ENCODE measurements around the gene B9D2. TPM values are rescaled to one million over a fixed set of nuclear protein-coding genes. Genes with fewer than 3 reads are reported as not detected.
A peak's percentile ranks its signal among the peaks of the same experiment; 100 is the strongest.

Gene B9D2
- polyA plus RNA-seq, 3 donors, result 12.2 to 32.5 (median 25.1) TPM

DNA sequence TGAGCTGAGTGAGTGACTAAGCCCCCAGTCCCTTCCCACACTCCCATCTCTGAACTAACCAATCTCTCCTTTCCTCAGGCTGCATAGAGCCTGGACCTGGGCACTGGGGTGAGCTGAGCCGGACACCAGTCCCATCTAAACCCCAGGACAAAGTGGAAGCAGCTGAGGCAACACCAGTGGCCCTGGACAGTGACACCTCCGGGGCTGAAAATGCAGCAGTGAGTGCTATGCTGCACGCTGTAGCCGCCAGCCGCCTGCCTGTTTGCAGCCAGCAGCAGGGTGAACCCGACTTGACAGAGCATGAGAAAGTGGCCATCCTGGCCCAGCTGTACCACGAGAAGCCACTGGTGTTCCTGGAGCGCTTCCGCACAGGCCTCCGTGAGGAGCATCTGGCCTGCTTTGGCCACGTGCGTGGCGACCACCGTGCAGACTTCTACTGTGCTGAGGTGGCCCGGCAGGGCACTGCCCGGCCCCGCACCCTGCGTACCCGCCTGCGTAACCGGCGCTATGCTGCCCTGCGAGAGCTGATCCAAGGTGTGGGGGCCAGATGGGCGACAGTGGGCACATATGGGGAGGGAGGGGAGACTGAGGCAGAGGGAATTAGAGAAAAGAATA, 47.5 kb downstream of the B9D2 start:
- Histone ChIP-seq H3K27ac (ENCODE audit: low read depth in 1 of 2, low read length in 2 of 2) (no peak overlapping the region), H3K79me2 (ENCODE audit: insufficient read depth, low read length) (peaks cover 59% of the 10 kb centered on the region), H3K4me3 (replicated peaks in 1 of 3; ENCODE audit: low read depth in 2 of 3, low read length in 3 of 3) (no peak overlapping the region), H3K9me3 (replicated peaks in 1 of 2; ENCODE audit: control insufficient read depth in 1 of 2, insufficient read depth in 1 of 2, low read length in 2 of 2) (no peaks in the 10 kb centered on the region), H4K20me1 (ENCODE audit: insufficient read depth, low read length) (peaks cover 96% of the 10 kb centered on the region), H3K4me1 (ENCODE audit: control insufficient read depth in 1 of 2, insufficient read depth in 2 of 2, low read length in 2 of 2) (peaks cover 4 to 11% of the 10 kb centered on the region in 2 donors), H3K36me3 (replicated peaks in 1 of 2; ENCODE audit: control insufficient read depth in 1 of 2, insufficient read depth in 2 of 2, low read length in 2 of 2) (peaks cover 61 to 90% of the 10 kb centered on the region in 2 donors), H3K9ac (ENCODE audit: insufficient read depth, low read length, poor library complexity, severe bottlenecking) (no peak overlapping the region), H3K27me3 (ENCODE audit: control insufficient read depth in 2 of 2, insufficient read depth in 2 of 2, low read length in 2 of 2) (no peaks in the 10 kb centered on the region), H2AFZ (ENCODE audit: insufficient read depth, low read depth, low read length, poor library complexity, severe bottlenecking) (no peak overlapping the region), H3K4me2 (replicated peaks; ENCODE audit: extremely low read depth, low read length, poor library complexity, severe bottlenecking) (no peak overlapping the region)
- intact Hi-C loops (cut with micrococcal nuclease), result loop anchor here in 1 of 2 donors (5.0 kb wide), 1 partner anchor 36 kb away; the partner anchor contains the start of gene TGFB1
- no peak for DNase-seq
- Mint-ChIP-seq H3K4me1 (peaks cover 22% of the 10 kb centered on the region), H3K4me3 (no peak overlapping the region), H3K27me3 (ENCODE audit: low read depth in 3 of 3) (no peaks in the 10 kb centered on the region), H3K27ac (peak overlapping the region in 4 of 7 donors; percentile 15 to 51 (median 32)), H3K36me3 (peaks cover 70 to 95% of the 10 kb centered on the region in 2 donors), H3K9me3 (no peaks in the 10 kb centered on the region)
- WGBS (ENCODE audit: insufficient coverage), result 98% methylated on average over 24 of the region's 24 CpGs
- TF ChIP-seq, protein P1, sequence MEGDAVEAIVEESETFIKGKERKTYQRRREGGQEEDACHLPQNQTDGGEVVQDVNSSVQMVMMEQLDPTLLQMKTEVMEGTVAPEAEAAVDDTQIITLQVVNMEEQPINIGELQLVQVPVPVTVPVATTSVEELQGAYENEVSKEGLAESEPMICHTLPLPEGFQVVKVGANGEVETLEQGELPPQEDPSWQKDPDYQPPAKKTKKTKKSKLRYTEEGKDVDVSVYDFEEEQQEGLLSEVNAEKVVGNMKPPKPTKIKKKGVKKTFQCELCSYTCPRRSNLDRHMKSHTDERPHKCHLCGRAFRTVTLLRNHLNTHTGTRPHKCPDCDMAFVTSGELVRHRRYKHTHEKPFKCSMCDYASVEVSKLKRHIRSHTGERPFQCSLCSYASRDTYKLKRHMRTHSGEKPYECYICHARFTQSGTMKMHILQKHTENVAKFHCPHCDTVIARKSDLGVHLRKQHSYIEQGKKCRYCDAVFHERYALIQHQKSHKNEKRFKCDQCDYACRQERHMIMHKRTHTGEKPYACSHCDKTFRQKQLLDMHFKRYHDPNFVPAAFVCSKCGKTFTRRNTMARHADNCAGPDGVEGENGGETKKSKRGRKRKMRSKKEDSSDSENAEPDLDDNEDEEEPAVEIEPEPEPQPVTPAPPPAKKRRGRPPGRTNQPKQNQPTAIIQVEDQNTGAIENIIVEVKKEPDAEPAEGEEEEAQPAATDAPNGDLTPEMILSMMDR (IDR thresholded peaks at IDR 0.05), result no peak

DNA sequence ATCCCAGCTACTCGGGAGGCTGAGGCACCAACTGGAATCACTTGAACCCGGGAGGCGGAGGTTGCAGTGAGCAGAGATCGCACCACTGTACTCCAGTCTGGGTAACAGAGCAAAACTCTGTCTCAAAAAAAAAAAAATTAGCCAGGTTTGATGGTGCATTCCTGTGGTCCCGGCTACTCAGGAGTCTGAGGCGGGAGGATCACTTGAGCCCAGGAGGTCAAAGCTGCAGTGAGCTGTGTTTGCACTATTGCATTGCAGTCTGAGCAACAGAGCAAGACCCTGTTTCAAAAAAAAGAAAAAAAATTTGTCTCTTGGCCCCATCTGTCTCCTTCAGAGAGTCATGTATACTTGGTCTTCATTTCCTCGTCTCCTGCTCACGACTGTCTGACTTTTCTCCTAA, 52.3 kb downstream of the B9D2 start:
- Histone ChIP-seq H3K27ac (ENCODE audit: low read depth in 1 of 2, low read length in 2 of 2) (no peak overlapping the region), H3K4me2 (replicated peaks; ENCODE audit: extremely low read depth, low read length, poor library complexity, severe bottlenecking) (no peak overlapping the region), H3K27me3 (ENCODE audit: control insufficient read depth in 2 of 2, insufficient read depth in 2 of 2, low read length in 2 of 2) (no peaks in the 10 kb centered on the region), H3K36me3 (replicated peaks in 1 of 2; ENCODE audit: control insufficient read depth in 1 of 2, insufficient read depth in 2 of 2, low read length in 2 of 2) (peaks cover 21 to 46% of the 10 kb centered on the region in 2 donors), H3K4me3 (replicated peaks in 1 of 3; ENCODE audit: low read depth in 2 of 3, low read length in 3 of 3) (no peak overlapping the region), H3K4me1 (ENCODE audit: control insufficient read depth in 1 of 2, insufficient read depth in 2 of 2, low read length in 2 of 2) (peaks cover 42 to 50% of the 10 kb centered on the region in 2 donors), H3K79me2 (ENCODE audit: insufficient read depth, low read length) (peaks cover 65% of the 10 kb centered on the region), H4K20me1 (ENCODE audit: insufficient read depth, low read length) (peaks cover 54% of the 10 kb centered on the region), H2AFZ (ENCODE audit: insufficient read depth, low read depth, low read length, poor library complexity, severe bottlenecking) (no peak overlapping the region), H3K9me3 (replicated peaks in 1 of 2; ENCODE audit: control insufficient read depth in 1 of 2, insufficient read depth in 1 of 2, low read length in 2 of 2) (no peaks in the 10 kb centered on the region), H3K9ac (ENCODE audit: insufficient read depth, low read length, poor library complexity, severe bottlenecking) (no peak overlapping the region)
- H3K4me1 Mint-ChIP-seq, result peaks cover 61% of the 10 kb centered on the region
- WGBS (ENCODE audit: insufficient coverage), result 96% methylated on average over 6 of the region's 8 CpGs
- no peaks in the 10 kb centered on the region for H3K27me3 Mint-ChIP-seq (ENCODE audit: low read depth in 3 of 3)
- H3K9me3 Mint-ChIP-seq, result peaks cover 0 to 3% (median 0%) of the 10 kb centered on the region in 7 donors
- intact Hi-C loops (cut with micrococcal nuclease), result loop anchor here (2.0 to 5.0 kb wide), 2 partner anchors 13 to 339 kb away; no protein-coding TSS in a partner anchor
- H3K4me3 Mint-ChIP-seq, result no peak overlapping the region
- H3K36me3 Mint-ChIP-seq, result peaks cover 38 to 56% of the 10 kb centered on the region in 2 donors
- no peak for DNase-seq
- TF ChIP-seq, protein P1 (IDR thresholded peaks at IDR 0.05), result no peak
- peak overlapping the region in 2 of 7 donors; percentile 21 to 78 for H3K27ac Mint-ChIP-seq
